ENCODE data around the gene ASAP3.

Gene ASAP3

GRCh38 chr1:23477359-23478144 is 6.4 kb downstream of the ASAP3 start:
- TF ChIP-seq CTCF (IDR thresholded peaks at IDR 0.05; ENCODE audit: insufficient read depth, missing control alignments), result no peak
- DNase-seq (ENCODE audit: insufficient read length, low spot score), result no peak
- FAIRE-seq, result no peak

GRCh38 chr1:23475641-23476040 is 8.3 kb downstream of the ASAP3 start:
- no peak for TF ChIP-seq CTCF (IDR thresholded peaks at IDR 0.05; ENCODE audit: insufficient read depth, missing control alignments)
- FAIRE-seq (no peak), DNase-seq (ENCODE audit: insufficient read length, low spot score) (no peak)

GRCh38 chr1:23475134-23475628 is 8.8 kb downstream of the ASAP3 start:
- TF ChIP-seq CTCF (IDR thresholded peaks at IDR 0.05; ENCODE audit: insufficient read depth, missing control alignments), result no peak
- FAIRE-seq (no peak), DNase-seq (ENCODE audit: insufficient read length, low spot score) (no peak)

- DNase-seq (ENCODE audit: insufficient read length, low spot score) (no peak), FAIRE-seq (no peak)
- TF ChIP-seq CTCF (IDR thresholded peaks at IDR 0.05; ENCODE audit: insufficient read depth, missing control alignments), result no peak
Measured at GRCh38 chr1:23473037-23473800, 10.8 kb downstream of the ASAP3 start.

- FAIRE-seq, result no peak
- TF ChIP-seq CTCF (IDR thresholded peaks at IDR 0.05; ENCODE audit: insufficient read depth, missing control alignments), result no peak
- DNase-seq (ENCODE audit: insufficient read length, low spot score), result no peak
Measured at GRCh38 chr1:23472351-23473036, 11.5 kb downstream of the ASAP3 start.

GRCh38 chr1:23471473-23472075 is 12.4 kb downstream of the ASAP3 start:
- FAIRE-seq, result no peak
- no peak for TF ChIP-seq CTCF (IDR thresholded peaks at IDR 0.05; ENCODE audit: insufficient read depth, missing control alignments)
- no peak for DNase-seq (ENCODE audit: insufficient read length, low spot score)
